Panc1 (cell line): ENCODE results near the gene LYSET.

Experiments
- POLR2AphosphoS5 ChIP-seq: IDR thresholded peaks from 2 replicates; pipeline ENCODE4 v1.6.1; 2012; ENCODE audit warnings: mild to moderate bottlenecking, low read depth, low read length, moderate library complexity
- TF ChIP-seq, protein P1 (sequence below): fragments of 450-650 bp; IDR thresholded peaks from 2 replicates; pipeline ENCODE4 v1.5.1; 2017; ENCODE audit warnings: mild to moderate bottlenecking

DNA sequence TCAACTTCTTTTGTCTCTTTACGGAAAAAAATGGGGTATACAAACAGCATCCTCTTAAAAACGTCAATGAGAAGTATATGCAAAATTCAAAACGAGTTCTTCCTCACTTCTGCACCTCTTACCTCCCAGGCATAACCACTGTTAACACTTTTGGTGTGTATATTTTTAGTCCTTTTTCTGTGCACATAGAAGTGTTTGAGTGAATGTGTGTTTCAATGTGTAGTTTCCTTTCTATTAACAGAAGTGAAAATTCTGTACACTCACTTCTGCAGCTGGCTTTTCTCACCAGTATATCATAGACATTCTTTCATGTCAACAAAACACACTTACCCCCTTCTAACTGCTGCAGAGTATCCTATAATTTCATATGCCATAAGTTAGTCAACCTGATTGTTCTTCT is 27.3 kb downstream of the LYSET start:
- TF ChIP-seq, protein P1, sequence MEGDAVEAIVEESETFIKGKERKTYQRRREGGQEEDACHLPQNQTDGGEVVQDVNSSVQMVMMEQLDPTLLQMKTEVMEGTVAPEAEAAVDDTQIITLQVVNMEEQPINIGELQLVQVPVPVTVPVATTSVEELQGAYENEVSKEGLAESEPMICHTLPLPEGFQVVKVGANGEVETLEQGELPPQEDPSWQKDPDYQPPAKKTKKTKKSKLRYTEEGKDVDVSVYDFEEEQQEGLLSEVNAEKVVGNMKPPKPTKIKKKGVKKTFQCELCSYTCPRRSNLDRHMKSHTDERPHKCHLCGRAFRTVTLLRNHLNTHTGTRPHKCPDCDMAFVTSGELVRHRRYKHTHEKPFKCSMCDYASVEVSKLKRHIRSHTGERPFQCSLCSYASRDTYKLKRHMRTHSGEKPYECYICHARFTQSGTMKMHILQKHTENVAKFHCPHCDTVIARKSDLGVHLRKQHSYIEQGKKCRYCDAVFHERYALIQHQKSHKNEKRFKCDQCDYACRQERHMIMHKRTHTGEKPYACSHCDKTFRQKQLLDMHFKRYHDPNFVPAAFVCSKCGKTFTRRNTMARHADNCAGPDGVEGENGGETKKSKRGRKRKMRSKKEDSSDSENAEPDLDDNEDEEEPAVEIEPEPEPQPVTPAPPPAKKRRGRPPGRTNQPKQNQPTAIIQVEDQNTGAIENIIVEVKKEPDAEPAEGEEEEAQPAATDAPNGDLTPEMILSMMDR: no peak
- TF ChIP-seq POLR2AphosphoS5: no peak
